ENCODE results near the gene ZNF750.
"Not testable (repeated sequence)": the region's sequence is repeated elsewhere in the genome, so short reads cannot be mapped to it uniquely, and the experiment has no call there.

ZNF750 gene

DNA sequence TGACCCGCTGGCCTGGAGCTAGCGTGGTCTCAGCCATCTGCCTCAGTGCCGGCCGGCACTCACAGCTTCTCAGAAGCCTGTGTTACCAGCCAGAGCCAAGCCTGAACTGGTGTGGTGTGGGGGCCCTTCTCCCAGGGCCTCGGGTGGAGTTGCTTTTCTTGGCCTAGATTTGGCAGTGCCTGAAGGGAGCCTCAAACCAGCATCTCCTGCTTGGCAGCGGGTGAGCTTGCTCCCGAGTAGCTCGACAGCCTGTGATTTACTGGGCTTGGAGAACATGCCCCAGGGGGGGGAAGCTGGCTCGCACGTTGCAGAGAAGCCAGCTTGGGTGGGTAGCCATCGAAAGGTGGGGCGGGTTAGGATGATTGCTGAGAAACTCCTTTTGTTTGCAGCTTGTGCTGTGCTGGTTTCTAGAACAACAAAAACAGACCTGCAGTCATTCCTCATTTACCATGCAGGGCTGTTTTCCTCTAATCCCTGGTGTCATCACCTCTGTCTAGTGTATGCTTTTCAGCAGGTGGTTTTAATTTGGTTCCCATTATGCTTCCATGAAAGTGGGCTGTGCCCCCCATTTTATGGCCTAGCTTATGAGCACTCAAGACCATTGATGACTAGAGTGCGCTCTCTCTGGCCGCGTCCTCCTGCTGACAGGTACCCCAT is 45.7 kb downstream of the ZNF750 start:
- DNase-seq (ENCODE audit: low read depth, low spot score): peak; percentile 63

DNA sequence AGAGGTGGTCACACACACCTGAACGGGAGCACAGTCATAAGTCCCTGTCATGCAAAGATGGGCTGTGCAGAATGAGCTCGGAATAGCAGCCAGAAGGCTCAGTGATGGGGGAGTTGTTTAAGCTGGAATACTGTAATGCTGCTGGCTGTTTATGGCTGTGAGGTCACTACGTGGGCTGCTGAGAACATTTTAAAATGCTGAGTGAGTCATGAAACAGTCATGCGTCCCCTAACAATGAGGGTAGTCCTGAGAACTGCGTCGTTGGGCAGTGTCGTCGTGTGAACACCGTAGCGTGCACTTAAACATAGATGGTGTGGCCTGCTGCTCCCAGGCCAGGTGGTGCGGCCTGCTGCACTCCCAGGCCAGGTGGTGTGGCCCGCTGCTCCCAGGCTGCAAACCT is 48.3 kb downstream of the ZNF750 start:
- DNase-seq (ENCODE audit: low read depth, low spot score): peak; percentile 96

DNA sequence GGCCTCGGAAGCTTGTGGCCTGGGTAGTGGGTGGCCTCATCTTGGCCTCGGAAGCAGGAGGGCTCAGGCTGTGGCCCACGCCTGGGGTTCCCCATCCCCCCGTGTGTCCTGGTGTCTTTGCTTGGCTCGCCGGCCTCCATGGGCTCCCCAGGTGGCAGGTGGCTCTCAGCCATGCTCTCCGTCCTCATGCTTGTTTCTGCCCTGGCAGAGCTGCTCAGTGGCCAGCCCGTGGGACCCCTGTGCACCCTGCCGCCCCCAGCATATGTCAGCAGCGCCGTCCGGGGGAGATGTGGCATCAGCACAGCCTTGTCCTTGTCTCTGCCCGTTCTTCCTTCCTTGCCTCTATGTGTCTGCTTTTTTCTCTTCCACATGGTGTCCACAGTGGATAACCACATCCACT is 49.4 kb downstream of the ZNF750 start:
- DNase-seq (ENCODE audit: low read depth, low spot score): no peak

DNA sequence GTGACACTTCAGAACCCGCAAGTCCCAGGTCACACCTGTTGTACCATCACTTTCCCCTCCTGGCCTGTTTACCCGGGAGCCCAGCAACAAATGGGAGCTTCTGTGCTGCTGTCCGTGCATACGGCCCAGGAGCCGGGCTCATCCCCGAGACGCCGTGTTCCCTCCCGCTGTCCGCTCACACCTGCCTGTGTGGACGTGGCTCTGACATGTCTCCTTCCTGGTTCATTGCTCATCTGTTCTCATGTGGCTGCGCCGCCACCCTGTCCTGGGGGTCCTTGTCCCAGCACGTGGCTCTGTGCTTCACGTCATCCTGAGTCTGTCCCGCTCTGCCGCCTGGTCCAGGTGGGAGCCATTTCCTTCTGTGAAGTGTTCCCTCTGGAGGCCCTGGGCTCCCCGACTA is 50.0 kb downstream of the ZNF750 start:
- DNase-seq (ENCODE audit: low read depth, low spot score): no peak

DNA sequence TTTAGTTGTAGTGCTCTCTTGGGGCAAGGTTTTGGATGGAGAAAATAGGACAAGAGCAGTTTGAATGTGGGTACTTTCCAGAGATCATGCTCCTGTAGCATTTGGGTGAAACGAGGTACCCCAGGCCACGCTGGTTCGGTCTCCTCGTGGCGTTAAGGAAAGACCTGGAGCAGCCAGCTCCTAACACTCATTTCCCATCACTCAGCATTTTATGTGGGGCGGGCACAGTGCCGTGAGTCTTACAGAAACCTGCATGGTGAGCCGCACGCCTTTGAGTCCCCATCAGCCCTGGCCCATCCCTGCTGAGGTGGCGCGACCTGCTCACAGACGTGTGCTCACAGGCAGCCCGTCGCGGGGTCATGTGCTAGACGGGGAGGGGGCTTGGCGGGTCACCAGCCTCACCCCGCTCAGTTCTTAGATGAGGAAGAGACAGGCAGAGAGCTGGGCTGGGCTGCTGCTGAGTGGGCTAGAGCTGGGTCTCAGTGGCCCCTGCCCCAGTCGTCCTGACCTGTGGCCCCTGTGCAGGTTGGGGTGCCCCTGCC is 50.7 kb downstream of the ZNF750 start:
- no peak for DNase-seq (ENCODE audit: low read depth, low spot score)

DNA sequence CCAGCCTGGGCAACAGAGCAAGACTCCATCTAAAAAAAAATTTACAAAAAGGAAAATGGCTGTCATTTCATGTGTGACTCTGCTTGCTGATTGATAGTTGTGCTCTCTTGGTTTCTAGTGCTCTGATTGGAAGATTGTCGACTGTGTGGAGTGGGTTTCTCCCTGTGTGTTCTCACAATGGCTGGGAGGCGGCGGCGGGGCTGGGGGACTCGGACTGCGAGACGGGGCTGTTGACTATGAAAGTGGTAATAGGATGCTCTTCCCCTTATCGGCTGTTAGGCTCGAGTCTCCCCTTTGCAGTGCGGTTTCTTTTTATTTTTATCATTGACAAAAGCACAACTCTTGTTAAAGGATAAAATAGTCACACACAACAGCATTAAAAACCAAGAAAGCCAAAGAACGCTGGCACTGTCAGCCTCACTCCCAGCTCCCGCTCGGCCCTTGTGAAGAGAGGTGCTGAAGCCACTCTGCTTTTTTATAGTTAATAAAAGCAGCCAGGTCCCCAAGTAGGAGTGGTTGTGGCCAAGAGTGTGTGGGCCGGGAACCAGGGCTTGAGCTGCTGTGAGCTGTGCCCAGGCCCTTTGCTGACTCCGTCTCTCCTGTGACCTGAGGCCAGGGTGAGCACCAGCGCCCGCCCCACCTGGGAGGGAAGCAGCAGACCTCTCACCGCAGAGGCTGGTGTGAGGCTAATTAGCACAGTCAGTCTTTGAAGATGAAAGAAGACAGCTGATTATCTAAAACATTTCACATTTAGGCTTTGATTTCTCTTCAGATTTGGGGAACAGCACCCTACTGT is 51.4 kb downstream of the ZNF750 start:
- no peak for DNase-seq (ENCODE audit: low read depth, low spot score)

DNA sequence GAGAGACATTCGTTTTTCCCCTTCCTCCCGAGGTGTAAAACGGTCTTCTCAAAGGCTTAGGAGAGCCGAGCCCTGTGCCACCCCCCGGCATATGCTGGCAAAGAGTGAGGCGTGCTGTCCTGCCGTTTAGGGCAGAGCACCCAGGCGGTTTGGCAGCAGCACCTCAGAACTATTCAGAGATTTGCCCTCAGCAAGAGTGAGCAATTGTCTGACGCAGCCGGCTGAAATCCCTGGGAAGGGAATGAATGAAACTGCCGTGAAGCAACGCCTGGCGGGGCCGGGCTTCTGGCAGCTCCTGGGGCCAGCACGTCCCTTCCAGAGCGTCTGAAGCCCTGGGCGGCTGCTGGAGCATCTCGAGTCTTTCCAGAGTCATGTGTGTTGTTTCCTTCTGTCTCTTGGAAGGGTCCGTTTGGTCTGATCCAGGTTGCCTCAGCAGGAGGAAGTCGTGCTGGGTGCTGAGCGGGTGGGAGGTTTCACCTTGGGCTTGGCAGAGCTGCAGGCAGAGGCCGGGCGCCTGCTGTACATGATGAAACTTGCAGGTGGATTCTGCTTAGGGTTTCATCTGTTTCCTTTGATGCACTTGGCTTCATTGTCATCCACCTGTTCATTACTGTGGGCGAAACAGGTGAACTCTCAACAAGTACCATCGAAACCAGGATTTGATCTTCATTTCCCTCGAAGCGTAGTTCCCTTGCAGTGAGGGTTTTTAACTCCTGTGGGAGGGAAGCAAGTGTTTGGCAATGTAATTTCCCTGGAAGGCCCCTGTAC is 52.6 kb downstream of the ZNF750 start:
- DNase-seq (ENCODE audit: low read depth, low spot score): peak; percentile 91

DNA sequence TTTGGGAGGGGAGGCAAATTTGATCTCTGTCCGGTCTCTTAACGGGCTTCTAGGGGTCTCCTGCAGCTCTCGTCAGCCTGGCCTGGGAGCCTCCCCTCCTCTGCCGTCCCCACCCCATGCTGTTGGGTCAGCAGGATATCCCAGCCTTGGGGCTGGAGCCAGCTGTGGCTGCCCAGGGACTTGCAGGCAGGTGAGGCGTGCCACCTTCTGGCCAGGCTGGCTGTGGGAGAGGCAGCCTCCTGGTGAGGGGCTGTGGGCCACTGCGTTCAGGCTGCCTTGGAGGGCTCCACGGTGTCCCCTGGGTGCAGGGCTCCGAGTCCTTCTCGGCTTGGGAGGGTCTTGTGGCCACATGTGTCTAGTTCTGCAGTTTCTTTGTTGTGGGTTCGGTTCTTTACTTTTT is 53.4 kb downstream of the ZNF750 start:
- DNase-seq (ENCODE audit: low read depth, low spot score): no peak

DNA sequence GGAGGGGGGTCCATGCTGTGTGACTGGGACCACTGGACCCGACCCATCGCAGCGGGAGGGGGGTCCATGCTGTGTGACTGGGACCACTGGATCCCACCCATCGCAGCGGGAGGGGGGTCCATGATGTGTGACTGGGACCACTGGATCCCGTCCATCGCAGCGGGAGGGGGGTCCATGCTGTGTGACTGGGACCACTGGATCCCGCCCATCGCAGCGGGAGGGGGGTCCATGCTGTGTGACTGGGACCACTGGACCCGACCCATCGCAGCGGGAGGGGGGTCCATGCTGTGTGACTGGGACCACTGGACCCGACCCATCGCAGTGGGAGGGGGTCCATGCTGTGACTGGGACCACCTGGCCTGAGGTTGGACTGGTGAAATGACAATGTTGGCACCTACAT is 54.2 kb downstream of the ZNF750 start:
- DNase-seq (ENCODE audit: low read depth, low spot score): not testable (repeated sequence)

DNA sequence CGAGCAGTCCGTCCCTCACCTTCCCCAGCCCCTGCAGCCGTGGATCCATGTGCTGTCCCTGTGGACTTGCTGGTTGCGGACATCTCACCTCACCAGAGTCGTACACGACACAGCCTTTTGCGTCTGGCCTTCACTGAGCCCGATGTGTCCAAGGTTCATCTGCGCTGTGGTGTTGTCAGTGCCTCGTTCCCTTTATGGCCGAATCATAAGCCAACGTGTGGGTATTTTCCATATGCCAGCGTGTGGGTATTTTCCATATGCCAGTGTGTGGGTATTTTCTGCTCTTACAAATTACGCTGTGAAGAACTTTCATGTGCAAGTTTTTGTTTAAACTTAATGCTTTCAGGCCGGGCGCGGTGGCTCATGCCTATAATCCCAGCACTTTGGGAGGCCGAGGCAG is 56.3 kb downstream of the ZNF750 start:
- no peak for DNase-seq (ENCODE audit: low read depth, low spot score)

DNA sequence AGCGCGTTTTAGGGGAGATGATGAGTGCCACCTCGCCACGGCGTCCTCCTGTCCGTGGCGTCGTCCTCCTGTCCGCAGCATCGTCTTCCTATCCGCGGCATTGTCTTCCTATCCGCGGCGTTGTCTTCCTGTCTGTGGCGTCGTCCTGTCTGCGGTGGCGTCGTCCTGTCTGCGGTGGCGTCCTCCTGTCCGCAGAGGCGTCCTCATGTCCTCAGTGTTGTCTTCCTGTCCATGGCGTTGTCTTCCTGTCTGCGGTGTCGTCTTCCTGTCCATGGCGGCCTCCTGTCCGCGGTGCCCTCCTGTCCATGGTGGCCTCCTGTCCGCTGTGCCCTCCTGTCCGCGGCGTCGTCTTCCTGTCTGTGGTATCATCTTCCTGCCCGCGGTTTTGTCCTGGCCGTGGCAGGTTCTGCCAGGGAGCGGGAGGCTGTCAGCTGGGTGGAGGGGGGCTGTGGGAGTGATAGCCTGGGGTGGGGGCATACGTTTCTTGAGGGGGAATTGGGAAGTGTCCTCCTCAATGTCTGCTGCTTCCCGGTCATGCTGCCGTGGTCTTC is 57.1 kb downstream of the ZNF750 start:
- no peak for DNase-seq (ENCODE audit: low read depth, low spot score)

DNA sequence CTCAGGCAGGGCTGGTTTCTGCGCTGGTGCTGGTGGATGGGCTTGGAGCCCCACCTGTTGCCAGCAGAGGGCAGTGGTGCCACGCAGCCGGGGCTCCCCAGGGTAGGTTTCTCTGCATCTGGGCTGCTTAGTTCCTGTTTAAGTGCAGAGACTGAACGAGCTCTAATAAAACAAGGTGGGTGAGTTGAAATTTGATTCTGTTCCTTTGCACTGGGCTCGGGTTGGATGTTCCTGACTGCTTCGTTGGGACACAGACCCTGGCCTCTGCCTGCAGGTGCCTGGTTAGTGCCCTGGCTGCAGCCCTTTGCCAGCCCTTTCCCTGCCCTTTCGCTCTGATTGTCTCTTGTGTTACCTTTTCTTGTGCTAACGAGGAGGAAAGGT is 57.9 kb downstream of the ZNF750 start:
- DNase-seq (ENCODE audit: low read depth, low spot score): peak; percentile 92

DNA sequence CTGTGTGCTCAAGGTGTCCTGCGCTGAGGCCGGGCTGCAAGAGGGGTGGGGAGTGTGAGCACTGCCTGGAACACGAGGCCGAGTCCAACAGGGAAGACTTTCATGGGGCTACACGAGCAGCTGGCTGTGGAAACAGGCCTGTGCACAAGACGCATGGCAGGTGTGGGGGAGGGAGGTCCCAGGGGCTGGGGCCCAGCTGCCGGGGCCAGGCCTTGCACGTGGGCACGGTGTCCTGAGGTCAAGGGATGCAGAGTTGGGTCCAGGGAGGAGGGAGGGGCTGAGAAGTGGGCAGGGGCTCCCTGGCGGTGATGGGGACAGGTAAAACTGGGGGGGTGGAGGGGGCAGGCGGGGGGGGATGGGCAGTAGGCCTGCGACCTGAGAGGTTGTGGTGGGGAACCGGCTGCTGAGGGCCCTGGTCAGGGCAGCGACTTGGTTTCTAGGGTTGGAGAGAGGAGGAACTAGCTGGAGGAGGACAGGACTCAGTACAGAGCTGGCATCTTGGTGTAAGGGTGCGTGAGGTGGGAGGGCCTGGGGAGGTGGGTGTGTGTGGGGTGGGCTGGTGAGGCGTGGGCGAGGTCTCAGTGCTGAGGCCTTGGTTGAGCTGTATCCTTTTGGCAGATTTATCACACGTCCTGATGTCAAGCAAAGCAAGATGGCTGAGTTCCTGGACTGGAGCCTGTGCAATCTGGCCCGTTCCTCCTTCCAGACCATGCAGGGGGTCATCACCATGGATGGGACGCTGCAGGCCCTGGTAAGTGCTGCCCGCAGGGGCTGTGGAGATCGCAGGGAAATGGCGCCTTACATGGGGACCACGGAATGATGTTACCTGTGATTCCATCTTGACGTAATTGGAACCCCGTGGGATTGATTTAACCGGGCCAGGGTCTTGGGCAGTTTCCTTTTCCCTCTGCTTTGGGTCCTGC is 58.6 kb downstream of the ZNF750 start:
- no peak for DNase-seq (ENCODE audit: low read depth, low spot score)

DNA sequence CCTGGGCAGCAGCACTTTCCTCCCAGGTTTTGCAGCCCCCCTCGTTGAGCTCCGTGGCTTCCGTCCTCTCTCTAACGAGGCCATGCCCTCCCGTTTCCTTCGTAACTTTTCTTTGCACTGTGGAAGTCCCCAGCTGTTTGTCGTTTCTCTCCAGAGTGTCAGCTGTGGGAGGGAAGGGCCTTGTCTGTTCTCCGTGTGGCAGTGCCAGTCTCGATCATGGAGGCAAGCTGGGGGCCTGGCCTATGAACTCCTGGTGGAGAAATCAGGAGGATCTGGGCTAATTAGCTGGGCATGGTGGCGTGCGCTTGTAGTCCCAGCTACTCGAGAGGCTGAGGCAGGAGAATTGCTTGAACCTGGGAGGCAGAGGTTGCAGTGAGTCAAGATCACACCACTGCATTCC is 59.6 kb downstream of the ZNF750 start:
- DNase-seq (ENCODE audit: low read depth, low spot score): no peak

DNA sequence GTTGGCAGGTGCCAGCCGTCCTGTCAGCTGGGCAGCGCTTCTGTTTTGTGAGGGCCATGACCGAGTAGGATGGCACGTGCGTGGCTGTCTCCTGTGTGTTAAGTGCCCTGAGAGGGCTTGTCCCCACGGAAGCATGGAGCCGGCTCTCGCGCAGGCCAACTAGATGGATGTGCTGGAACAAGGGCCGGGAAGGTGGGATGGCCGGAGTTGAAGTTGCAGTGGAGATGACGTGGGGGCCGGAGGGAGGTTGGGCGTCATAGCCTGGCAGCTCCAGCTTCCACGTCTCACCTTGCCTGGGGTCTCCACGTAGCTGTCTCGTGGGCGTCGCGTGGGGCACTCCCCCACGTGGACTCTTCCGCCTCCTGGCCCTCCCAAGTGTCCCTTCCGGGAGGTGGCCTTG is 60.3 kb downstream of the ZNF750 start:
- DNase-seq (ENCODE audit: low read depth, low spot score): no peak
